GM18517 (cell line): ENCODE data around the gene KCNG4.
"Not testable (repeated sequence)": the region's sequence is repeated elsewhere in the genome, so short reads cannot be mapped to it uniquely, and the experiment has no call there.

Experiments
- ATAC-seq: cut with Tn5 transposase; IDR thresholded peaks from one replicate; pipeline ENCODE4 v1.9.1; 2021; ENCODE audit warnings: mild to moderate bottlenecking, moderate library complexity; ENCODE audit not compliant: unreplicated experiment

Gene KCNG4

GRCh38 chr16:84212154-84212553 is 27.7 kb downstream of the KCNG4 start:
- no peak for ATAC-seq

GRCh38 chr16:84209989-84210388 is 29.8 kb downstream of the KCNG4 start:
- ATAC-seq = no peak

- no peak for ATAC-seq
Observed at GRCh38 chr16:84207879-84208278, 31.9 kb downstream of the KCNG4 start.

GRCh38 chr16:84207251-84207650 is 32.6 kb downstream of the KCNG4 start:
- no peak for ATAC-seq

- ATAC-seq = no peak
Observed at GRCh38 chr16:84205976-84206691, 33.7 kb downstream of the KCNG4 start.

GRCh38 chr16:84205123-84205522 is 34.7 kb downstream of the KCNG4 start:
- ATAC-seq = not testable (repeated sequence)

- ATAC-seq = not testable (repeated sequence)
Observed at GRCh38 chr16:84204551-84204950, 35.3 kb downstream of the KCNG4 start.

- no peak for ATAC-seq
Observed at GRCh38 chr16:84199861-84200260, 40.0 kb downstream of the KCNG4 start.

- no peak for ATAC-seq
Observed at GRCh38 chr16:84199097-84199496, 40.7 kb downstream of the KCNG4 start.

- no peak for ATAC-seq
Observed at GRCh38 chr16:84198401-84198800, 41.4 kb downstream of the KCNG4 start.

GRCh38 chr16:84197466-84198128 is 42.2 kb downstream of the KCNG4 start:
- no peak for ATAC-seq

- no peak for ATAC-seq
Observed at GRCh38 chr16:84196727-84197394, 43.0 kb downstream of the KCNG4 start.

GRCh38 chr16:84196101-84196500 is 43.7 kb downstream of the KCNG4 start:
- no peak for ATAC-seq

GRCh38 chr16:84195201-84196093 is 44.4 kb downstream of the KCNG4 start:
- ATAC-seq = no peak

- ATAC-seq = no peak
Observed at GRCh38 chr16:84194470-84195200, 45.2 kb downstream of the KCNG4 start.

GRCh38 chr16:84194018-84194417 is 45.8 kb downstream of the KCNG4 start:
- no peak for ATAC-seq

- ATAC-seq = no peak
Observed at GRCh38 chr16:84193480-84193879, 46.3 kb downstream of the KCNG4 start.

- ATAC-seq = no peak
Observed at GRCh38 chr16:84191466-84191865, 48.3 kb downstream of the KCNG4 start.

GRCh38 chr16:84190731-84191388 is 49.0 kb downstream of the KCNG4 start, which contains the start of gene ADAD2:
Gene ADAD2, plus strand, starts transcription at chr16:84191157. Its CDS starts 74 bp downstream, at chr16:84191231.
- ATAC-seq = no peak
